Gastroesophageal sphincter (tissue), 4 donors: Measurements from ENCODE around the gene ALDOC. TPM values are rescaled to one million over a fixed set of nuclear protein-coding genes. Genes with fewer than 3 reads are reported as not detected.

Experiments
- ATAC-seq: fragments of 150-250 bp; one replicate; pipeline ENCODE4 v1.9.1; 2016; ENCODE audit warnings: mild to moderate bottlenecking, moderate library complexity
- H3K27ac ChIP-seq, 4 donors: fragments of 200-600 bp; sonication (generic) in 3 of 4; 1 replicate in 3 of 4; 2 replicates in 1 of 4; pipeline ENCODE4 v1.5.1; 2016 to 2019
- H3K27me3 ChIP-seq: fragments of 200-600 bp; sonication (generic); one replicate; pipeline ENCODE4 v1.5.1; 2019
- H3K36me3 ChIP-seq, 2 donors: fragments of 200-600 bp; sonication (generic); one replicate each; pipeline ENCODE4 v1.5.1; 2019; ENCODE audit warnings: control low read depth in 1 of 2
- H3K4me1 ChIP-seq, 3 donors: fragments of 200-600 bp; sonication (generic); 1 replicate in 2 of 3; 2 replicates in 1 of 3; pipeline ENCODE4 v1.5.1; 2016 to 2019; ENCODE audit warnings: control low read depth in 2 of 3
- H3K4me3 ChIP-seq, 2 donors: fragments of 200-600 bp; sonication (generic); one replicate each; pipeline ENCODE4 v1.5.1; 2019; ENCODE audit warnings: mild to moderate bottlenecking in 1 of 2, moderate library complexity in 1 of 2
- H3K9me3 ChIP-seq, 3 donors: fragments of 200-600 bp; sonication (generic); one replicate each; pipeline ENCODE4 v1.5.1; 2017 to 2019; ENCODE audit warnings: control low read depth in 2 of 3
- EP300 ChIP-seq: sonication (generic); formaldehyde crosslinking; IDR thresholded peaks from one replicate; pipeline ENCODE4 v1.6.1; 2017; ENCODE audit warnings: antibody characterized with exemption, mild to moderate bottlenecking
- POLR2A ChIP-seq, 2 donors: fragments of 450-650 bp; IDR thresholded peaks; one replicate each; pipeline ENCODE4 v1.6.1; 2017; ENCODE audit warnings: antibody characterized with exemption in 2 of 2, mild to moderate bottlenecking in 2 of 2, moderate library complexity in 1 of 2
- POLR2AphosphoS5 ChIP-seq: sonication (generic); formaldehyde crosslinking; IDR thresholded peaks from one replicate; pipeline ENCODE4 v1.6.1; 2017; ENCODE audit warnings: antibody characterized with exemption
- WGBS, 2 donors: methylation state at CpG; one replicate each; pipeline ENCODE4 v1.1.5; 2018; ENCODE audit warnings: low coverage in 1 of 2; 5-methylcytosine and 5-hydroxymethylcytosine counted together
- total RNA-seq, 4 donors: library from RNA; depleted of rRNA; stranded (reverse); fragments of >200 nt; gene quantifications; one replicate each; pipeline ENCODE4 v1.1.0, GENCODE V29; 2016
- TF ChIP-seq, protein P1 (sequence below), 4 experiments: fragments of 200-600 bp in 2 of 4; fragments of 450-650 bp in 2 of 4; sonication (generic) in 1 of 4; IDR thresholded peaks; one replicate each; pipeline ENCODE4 v1.5.1; 2017 to 2019; ENCODE audit warnings: antibody characterized with exemption in 4 of 4, mild to moderate bottlenecking in 2 of 4, moderate library complexity in 2 of 4

The ALDOC gene
- total RNA-seq, 4 donors from 2014 or later = 29.1 to 46.5 (median 37.7) TPM

DNA sequence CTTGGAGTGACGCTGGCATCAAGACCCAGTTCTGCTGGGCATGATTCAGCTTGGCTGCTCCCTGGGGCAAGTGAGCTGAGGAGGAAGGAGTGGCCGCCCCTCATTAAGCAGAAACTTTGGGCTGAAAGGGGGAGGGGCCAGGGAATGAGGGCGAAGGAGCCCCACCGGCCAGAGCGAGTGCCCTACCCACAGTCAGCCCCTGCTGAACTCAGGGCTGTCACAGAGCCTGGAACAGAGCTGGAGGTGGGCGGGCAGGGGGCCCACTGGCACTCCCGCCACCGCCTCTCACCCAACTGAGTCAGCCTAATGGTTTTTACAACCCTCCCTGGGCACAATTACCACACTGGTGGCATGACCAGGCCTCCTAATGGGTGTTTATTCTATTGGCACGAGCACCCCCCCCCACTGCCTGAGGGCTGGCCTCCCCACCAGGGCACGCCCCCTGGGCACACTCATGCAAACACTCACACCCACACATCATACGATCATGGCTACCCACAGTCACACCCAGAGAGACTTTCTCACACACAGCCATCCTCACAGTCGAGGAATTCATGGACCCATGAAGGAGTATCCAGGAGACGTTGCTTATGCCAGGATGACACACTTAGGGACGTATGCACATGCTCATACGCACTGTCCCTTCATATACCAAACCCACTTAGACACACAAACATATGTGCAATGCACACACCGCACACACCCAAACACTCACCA lies 43.4 kb downstream of the ALDOC start:
- peaks cover 27% of the 10 kb centered on the region for H3K27me3 ChIP-seq
- WGBS, 2 donors = 64 to 88% methylated on average over 4 to 5 of the region's 16 CpGs
- H3K27ac ChIP-seq = no peak overlapping the region
- H3K4me1 ChIP-seq = no peaks in the 10 kb centered on the region
- H3K9me3 ChIP-seq = no peaks in the 10 kb centered on the region
- ATAC-seq = no peak
- no peak for TF ChIP-seq POLR2AphosphoS5
- no peak for TF ChIP-seq EP300
- TF ChIP-seq, protein P1, sequence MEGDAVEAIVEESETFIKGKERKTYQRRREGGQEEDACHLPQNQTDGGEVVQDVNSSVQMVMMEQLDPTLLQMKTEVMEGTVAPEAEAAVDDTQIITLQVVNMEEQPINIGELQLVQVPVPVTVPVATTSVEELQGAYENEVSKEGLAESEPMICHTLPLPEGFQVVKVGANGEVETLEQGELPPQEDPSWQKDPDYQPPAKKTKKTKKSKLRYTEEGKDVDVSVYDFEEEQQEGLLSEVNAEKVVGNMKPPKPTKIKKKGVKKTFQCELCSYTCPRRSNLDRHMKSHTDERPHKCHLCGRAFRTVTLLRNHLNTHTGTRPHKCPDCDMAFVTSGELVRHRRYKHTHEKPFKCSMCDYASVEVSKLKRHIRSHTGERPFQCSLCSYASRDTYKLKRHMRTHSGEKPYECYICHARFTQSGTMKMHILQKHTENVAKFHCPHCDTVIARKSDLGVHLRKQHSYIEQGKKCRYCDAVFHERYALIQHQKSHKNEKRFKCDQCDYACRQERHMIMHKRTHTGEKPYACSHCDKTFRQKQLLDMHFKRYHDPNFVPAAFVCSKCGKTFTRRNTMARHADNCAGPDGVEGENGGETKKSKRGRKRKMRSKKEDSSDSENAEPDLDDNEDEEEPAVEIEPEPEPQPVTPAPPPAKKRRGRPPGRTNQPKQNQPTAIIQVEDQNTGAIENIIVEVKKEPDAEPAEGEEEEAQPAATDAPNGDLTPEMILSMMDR (IDR thresholded peaks at IDR 0.05) = no peak
- TF ChIP-seq POLR2A (IDR thresholded peaks at IDR 0.05) = no peak
- no peak overlapping the region for H3K4me3 ChIP-seq
- H3K36me3 ChIP-seq = no peaks in the 10 kb centered on the region

DNA sequence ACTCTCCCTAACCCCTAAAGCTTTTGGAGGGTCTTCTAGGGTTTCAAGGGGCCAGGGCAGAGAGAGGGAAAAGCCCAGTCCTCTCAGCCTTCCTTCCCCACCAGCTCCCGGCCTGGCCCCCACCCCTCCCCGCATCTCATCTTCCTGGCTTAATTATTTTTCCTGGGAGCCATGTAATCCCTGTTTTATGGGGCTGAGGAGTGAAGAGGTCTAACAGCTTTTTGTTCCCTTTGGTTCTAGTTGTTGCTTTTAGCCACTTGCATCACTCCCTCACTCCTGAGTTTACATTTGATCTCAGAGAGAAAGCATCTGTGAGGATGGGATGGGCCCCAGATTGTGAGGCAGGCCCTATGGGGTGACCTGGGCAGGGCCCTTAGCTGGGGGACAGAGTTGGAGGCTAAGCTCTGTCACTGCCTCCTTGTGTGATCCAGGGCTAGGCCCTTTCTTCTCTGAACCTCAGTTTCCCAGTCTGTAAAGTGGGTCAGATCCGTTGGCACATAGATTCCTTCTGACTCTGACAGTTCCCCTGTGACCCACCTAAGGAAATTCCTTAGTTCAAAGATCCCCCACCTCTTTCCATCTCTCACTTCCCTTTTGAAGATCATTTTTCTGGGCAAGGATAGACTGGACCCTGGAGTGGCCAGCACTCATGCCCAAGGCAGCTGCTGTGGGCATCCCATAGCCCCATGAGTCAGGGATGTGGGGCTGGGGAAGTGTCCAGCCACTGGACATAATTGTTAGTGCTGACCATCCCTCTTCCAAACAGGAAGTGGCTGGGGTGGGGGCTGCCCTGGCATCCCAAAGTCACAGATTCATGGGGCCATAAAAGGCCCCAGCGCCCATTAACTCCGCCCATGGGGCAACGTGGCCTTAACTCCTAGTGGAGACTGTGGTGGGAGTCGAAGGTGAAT lies 44.4 kb downstream of the ALDOC start:
- TF ChIP-seq, protein P1 (IDR thresholded peaks at IDR 0.05) = no peak
- TF ChIP-seq POLR2AphosphoS5 (no peak), EP300 (no peak), POLR2A (IDR thresholded peaks at IDR 0.05) (no peak)
- H3K36me3 ChIP-seq = no peaks in the 10 kb centered on the region
- no peak overlapping the region for H3K4me3 ChIP-seq
- H3K27me3 ChIP-seq = peaks cover 27% of the 10 kb centered on the region
- no peaks in the 10 kb centered on the region for H3K9me3 ChIP-seq
- H3K27ac ChIP-seq = no peak overlapping the region
- ATAC-seq = no peak
- no peaks in the 10 kb centered on the region for H3K4me1 ChIP-seq
- WGBS, 2 donors = 40 to 100% methylated on average over 1 of the region's 7 CpGs

DNA sequence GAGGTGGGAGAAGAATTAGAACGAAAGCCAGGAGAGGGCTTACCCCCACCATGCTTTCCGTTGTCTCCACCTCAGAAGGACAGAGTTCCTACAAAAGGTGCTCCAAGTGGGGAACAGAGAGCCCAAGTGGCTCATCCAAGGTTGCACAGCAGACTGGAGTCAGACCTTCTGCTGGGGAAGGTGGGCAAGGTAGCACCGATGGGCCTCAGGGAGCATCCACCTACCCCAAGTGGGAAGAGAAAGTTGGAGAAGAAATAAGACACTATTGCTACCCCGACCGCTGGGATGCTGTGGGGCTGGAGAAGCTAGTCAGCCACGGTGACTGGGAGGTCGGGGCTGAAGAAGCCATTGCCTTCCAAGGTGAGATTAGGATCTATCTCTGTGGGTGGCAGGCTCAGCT lies 45.8 kb downstream of the ALDOC start:
- Histone ChIP-seq H3K36me3 (no peaks in the 10 kb centered on the region), H3K27me3 (peaks cover 27% of the 10 kb centered on the region), H3K4me1 (no peaks in the 10 kb centered on the region), H3K27ac (no peak overlapping the region), H3K9me3 (no peaks in the 10 kb centered on the region), H3K4me3 (no peak overlapping the region)
- WGBS, 2 donors = 73% methylated on average over 2 of the region's 7 CpGs; no CpG with 5 or more reads in 1 of the 2 donors
- TF ChIP-seq POLR2A (IDR thresholded peaks at IDR 0.05) (no peak), EP300 (no peak), POLR2AphosphoS5 (no peak)
- TF ChIP-seq, protein P1 (IDR thresholded peaks at IDR 0.05) = no peak
- ATAC-seq = no peak

DNA sequence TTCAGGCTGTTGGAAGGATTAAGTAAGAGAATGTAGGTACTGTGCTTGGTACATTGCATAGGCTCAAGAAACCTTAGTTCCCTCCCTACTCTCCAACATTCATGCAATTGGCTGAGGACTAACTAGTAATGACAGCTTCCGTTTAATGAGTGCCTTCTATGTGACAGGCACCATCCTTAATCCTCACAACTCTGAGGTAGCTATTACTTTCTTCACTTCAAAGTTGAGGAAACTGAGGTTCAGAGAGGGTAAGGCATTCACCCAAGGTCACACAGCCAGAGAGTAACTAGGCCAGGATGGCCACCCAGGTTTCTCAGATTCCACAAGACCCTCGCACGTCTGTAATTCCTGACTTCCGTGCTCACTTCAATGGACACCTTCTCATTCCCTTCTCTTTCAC lies 46.4 kb downstream of the ALDOC start:
- Histone ChIP-seq H3K27ac (no peak overlapping the region), H3K36me3 (no peaks in the 10 kb centered on the region), H3K9me3 (no peaks in the 10 kb centered on the region), H3K27me3 (peaks cover 27% of the 10 kb centered on the region), H3K4me1 (peaks cover 0 to 4% (median 0%) of the 10 kb centered on the region in 3 donors), H3K4me3 (no peak overlapping the region)
- 60 to 71% methylated on average over 4 of the region's 4 CpGs for WGBS, 2 donors
- TF ChIP-seq EP300 (no peak), POLR2A (IDR thresholded peaks at IDR 0.05) (no peak), POLR2AphosphoS5 (no peak)
- TF ChIP-seq, protein P1 (IDR thresholded peaks at IDR 0.05) = no peak
- no peak for ATAC-seq
